GM18499 (cell line): ENCODE data around the gene IL19.

Source experiments
- ATAC-seq: cut with Tn5 transposase; IDR thresholded peaks from one replicate; pipeline ENCODE4 v1.9.1; 2021; ENCODE audit warnings: moderate number of reproducible peaks; ENCODE audit not compliant: insufficient read depth, unreplicated experiment

The IL19 gene

DNA sequence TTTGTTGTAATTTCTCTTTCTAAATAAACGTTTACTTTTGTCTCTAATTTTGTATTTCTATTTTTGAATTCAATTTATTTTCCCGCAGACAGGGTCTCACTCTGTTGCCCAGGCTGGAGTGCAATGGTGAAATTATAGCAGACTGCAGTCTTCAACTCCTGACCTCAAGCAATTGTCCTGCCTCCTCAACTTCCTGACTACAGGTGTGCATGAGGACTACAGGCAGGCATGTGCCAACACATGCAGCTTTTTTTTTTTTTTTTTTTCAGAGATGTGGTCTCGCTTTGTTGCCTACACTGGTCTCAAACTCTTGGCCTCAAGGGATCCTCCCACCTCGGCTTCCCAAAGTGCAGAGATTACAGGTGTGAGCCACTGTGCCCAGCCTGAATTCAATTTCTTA, 58.2 kb downstream of the IL19 start:
- ATAC-seq, result no peak

- no peak for ATAC-seq
Observed at GRCh38 chr1:206829282-206829681, 58.7 kb downstream of the IL19 start.

- ATAC-seq, result no peak
Observed at GRCh38 chr1:206829875-206830274, 59.3 kb downstream of the IL19 start.

GRCh38 chr1:206831650-206832049, 61.1 kb downstream of the IL19 start:
- ATAC-seq, result no peak

DNA sequence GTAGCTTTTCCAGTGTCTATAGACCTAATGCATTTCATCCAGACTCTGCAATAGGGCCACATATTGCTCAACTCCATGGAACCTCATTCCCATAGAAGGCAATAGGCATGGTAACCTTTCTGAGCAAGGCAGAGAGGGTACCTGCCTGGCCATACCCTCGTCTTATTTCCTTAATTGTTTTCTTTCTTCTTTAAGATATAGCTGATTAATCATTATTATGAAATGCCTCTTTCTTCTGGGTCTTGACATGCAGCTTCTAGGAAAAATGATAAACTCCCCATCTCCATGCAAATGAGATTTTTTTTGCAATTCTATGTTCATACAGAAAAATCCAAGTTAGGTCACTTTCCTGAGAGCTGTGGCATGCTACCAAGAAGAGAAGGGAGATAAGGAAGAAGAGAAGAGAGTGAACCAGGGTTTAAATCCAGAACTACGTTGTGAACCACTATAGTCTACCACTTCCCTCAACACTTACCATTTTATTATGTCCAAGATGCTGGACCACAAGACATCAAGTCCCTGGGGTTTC, 61.8 kb downstream of the IL19 start:
- no peak for ATAC-seq

DNA sequence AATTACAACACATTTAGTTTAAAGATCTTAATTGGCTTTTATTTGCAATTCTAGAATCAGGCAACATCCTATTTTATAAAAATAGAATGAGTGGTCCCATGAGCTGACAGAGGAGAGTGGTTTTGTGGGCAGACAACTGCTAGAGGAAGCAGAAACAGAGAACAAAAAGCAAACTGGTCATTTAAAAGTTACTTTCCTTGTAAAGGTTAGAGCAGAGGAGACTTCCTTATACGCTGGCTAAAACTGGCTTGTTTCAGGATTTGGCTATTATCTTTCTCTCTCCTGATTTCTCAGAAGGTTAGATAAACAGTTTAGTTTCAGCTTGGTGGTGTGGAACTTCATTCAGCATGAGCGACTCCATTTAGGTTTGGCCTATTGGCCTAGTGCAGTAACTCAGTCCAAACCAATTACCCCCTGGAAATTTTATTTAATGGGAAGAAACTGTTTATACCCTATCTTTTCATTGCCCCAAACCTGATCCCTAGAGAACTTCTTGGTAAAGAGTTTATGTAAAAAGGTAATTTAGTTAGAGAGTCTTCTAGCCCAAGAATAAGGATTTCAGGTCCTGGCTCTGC, 62.6 kb downstream of the IL19 start:
- ATAC-seq, result no peak

DNA sequence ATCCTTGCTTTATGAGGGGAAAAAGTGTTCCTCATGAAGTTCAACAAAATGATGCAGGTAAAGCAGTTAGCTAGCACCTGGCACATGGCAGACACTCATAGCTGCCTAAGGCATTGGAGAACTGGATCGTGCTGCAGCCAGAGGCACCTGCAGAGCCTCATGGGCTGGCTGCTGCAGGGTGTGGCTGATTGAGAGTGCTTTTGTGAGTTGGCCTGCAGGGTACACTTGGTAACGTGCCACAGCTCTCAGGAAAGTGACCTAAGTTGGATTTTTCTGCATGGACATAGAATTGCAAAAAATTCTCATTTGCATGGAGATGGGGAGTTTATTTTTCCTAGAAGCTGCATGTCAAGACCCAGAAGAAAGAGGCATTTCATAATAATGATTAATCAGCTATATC, 63.2 kb downstream of the IL19 start:
- no peak for ATAC-seq

DNA sequence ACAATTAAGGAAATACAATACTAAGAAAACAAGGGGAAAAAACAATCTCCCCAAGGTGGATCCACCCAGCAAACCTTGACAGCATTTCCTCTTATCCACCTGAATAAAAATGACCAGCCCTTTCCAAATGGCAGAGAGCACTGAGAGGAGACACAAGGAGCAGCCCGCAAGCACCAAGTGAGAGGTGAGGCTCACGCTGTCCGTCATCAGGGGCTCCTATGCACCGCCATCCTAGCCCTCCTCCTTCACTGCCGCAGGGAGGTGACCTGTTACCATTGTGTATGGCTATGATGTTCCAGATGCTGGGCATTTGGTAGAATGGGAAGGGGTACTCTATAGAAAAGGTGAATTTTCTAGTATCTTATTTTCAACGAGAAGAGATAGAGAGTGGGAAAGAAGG, 63.6 kb downstream of the IL19 start:
- no peak for ATAC-seq

DNA sequence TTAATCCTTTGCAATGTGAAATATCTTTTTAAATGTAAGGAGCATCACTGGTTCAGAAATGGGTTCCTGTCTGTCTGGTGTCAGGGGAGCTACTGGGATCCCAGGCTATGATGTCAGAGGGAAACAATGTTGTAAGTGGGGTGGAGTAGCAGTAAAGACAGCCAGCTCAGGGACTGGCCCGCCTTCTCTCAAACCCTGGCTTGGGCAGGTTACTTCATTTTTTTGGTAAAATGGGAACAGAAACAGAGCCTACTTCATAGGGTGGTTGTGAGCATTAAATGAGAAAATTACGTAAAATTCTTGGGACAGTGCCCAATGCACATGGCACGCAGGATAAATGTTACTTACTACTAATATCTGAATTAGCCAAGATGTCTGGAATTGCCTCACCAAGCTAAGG, 64.1 kb downstream of the IL19 start:
- ATAC-seq, result no peak

GRCh38 chr1:206835186-206835585, 64.6 kb downstream of the IL19 start:
- no peak for ATAC-seq

DNA sequence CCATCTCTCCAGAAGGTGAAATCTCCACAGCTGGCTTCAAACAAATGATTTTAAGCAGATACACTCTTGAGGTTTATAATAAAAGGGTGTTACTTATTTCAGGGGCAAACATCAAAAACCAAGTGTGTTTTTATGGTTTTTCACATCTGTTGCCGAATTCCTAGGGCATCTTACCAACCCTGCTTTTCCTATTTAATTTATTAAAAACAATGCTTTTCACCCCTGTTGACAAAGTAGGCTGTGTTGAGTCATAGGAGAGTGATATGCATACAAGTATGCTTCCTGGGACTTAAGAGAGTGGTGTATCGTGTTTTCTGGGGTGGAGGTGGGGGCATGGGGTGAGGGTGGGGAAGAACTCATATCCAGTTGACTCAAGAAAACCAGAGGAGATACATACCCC, 65.5 kb downstream of the IL19 start:
- no peak for ATAC-seq

GRCh38 chr1:206839006-206839560, 68.5 kb downstream of the IL19 start:
- no peak for ATAC-seq

GRCh38 chr1:206839857-206840256, 69.3 kb downstream of the IL19 start:
- ATAC-seq, result no peak

GRCh38 chr1:206841609-206842323, 71.2 kb downstream of the IL19 start:
- ATAC-seq, result no peak

DNA sequence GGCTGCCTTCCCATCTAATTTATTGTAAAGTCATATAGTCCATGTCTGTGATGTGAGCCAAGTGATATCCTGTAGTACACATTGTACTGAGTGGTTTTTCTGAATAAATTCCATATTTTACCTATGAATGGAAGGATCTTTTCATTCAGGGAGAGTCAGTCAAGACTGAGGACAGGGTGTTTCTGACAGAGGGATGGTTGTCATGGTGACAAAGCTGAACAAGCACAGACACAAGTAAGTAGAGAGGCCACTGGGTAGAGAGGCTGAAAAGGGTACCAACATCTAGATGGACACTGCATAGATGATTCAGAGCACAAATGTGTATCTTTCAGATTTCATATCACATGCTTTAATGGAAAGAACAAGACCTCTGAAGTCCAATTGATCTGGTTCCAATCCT, 72.3 kb downstream of the IL19 start:
- no peak for ATAC-seq

DNA sequence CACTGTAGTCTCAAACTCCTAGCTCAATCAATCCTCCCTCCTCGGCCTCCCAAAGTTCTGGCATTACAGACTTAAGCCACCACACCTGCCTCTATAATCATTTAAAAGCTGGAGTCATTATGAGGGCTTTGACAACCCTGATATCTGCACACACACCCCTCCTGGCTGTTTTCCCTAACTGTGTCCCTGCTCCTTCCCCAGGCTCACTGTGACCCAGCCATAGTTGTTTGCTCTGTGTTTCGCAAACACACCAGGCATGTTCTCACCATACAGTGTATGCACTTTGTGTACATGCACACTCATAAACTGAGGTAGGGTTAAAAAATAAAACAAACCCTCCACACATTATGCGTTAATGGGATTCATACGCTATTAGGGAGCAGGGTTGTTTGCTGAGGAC, 73.1 kb downstream of the IL19 start:
- no peak for ATAC-seq

DNA sequence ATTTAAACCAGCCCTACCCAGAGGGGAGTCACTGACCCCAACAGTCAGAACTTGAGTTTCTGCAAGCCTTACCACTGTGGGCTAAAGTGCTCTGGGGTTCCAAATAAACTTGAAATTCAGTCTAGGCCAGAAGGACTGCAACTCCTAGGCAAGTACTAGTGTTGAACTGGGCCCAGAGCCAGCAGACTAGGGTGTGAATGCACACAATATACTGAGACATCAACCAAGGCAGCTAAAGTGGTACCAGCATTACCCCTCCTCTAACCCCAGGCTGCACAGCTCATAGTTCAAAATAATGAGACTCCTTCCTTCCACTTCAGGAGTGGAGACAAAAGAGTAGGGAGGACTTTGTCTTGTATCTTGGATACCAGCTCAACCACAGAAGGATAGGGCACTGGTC, 75.9 kb downstream of the IL19 start:
- no peak for ATAC-seq

DNA sequence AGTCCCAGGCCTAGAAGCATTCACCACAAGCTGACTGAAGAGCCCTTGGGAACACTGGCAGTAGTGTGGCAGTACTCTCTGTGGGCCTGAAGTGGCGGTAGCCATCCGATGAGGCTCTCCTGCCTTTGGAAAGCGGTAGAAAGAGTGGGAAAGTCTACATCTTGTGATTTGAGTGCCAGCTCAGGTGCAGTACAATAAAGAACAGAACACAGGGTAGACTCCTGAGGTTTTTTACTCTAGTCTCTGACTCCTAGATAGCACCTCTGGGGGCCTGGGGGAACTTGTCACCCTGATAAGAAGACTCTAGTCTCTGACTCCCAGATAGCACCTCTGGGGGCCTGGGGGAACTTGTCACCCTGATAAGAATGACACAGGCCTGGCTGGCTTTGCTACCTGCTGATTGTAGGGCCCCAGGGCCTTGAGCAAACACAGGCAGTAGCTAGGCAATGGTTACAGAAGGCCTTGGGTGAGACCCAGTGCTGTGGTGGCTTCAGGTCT, 76.8 kb downstream of the IL19 start:
- ATAC-seq, result no peak

DNA sequence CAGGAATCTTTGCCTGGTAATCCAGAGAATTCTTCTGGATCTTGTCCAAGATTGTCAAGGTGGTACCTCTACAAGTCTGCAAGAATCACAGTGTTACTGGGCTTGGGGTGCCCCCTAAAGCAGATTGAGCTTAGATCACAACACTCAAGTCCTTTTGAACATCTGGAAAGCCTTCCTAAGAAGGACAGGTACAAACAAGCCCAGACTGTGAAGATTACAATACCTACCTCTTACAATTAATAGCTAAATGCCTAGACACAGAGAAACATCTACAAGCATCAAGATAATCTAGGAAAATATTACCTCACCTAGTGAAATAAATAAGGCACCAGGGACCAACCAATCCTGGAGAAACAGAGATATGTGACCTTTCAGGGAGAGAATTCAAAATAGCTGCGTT, 77.4 kb downstream of the IL19 start:
- no peak for ATAC-seq

DNA sequence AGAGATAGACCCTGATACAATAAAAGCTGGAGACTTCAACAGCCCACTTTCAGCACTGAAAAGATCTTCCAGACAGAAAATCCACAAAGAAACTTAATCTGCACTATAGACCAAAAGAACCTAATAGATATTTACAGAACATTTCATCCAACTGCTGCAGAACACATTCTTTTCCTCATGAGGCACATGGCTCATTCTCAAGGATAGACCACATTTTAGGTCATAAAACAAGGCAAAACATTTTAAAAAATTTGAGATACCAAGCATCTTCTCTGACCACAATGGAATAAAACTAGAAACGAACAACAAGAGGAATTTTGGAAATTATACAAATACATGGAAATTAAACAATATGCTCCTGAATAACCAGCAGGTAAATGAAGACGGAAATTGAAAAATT, 79.8 kb downstream of the IL19 start:
- ATAC-seq, result no peak

GRCh38 chr1:206851341-206852010, 80.9 kb downstream of the IL19 start:
- no peak for ATAC-seq
